GM18508 (cell line): ENCODE results near the gene ITSN1.
"Not testable (repeated sequence)": the region's sequence is repeated elsewhere in the genome, so short reads cannot be mapped to it uniquely, and the experiment has no call there.

ENCODE experiments used
- ATAC-seq: cut with Tn5 transposase; IDR thresholded peaks from one replicate; pipeline ENCODE4 v1.9.1; 2021; ENCODE audit warnings: moderate number of reproducible peaks; ENCODE audit not compliant: insufficient read depth, unreplicated experiment

ITSN1 gene

GRCh38 chr21:33854604-33855003 is 212.3 kb downstream of the ITSN1 start:
- no peak for ATAC-seq

- ATAC-seq, result no peak
Measured at GRCh38 chr21:33855190-33855589, 212.9 kb downstream of the ITSN1 start.

- ATAC-seq, result no peak
Measured at GRCh38 chr21:33856893-33857527, 214.7 kb downstream of the ITSN1 start.

GRCh38 chr21:33857846-33858666 is 215.8 kb downstream of the ITSN1 start:
- ATAC-seq, result no peak

- no peak for ATAC-seq
Measured at GRCh38 chr21:33858667-33859372, 216.5 kb downstream of the ITSN1 start.

- ATAC-seq, result no peak
Measured at GRCh38 chr21:33859373-33860102, 217.2 kb downstream of the ITSN1 start.

GRCh38 chr21:33860332-33860879 is 218.1 kb downstream of the ITSN1 start:
- no peak for ATAC-seq

- ATAC-seq, result no peak
Measured at GRCh38 chr21:33861125-33861524, 218.8 kb downstream of the ITSN1 start.

GRCh38 chr21:33863191-33863590 is 220.9 kb downstream of the ITSN1 start:
- not testable (repeated sequence) for ATAC-seq

GRCh38 chr21:33864150-33864549 is 221.8 kb downstream of the ITSN1 start:
- ATAC-seq, result no peak

GRCh38 chr21:33865176-33865575 is 222.9 kb downstream of the ITSN1 start:
- ATAC-seq, result no peak

- no peak for ATAC-seq
Measured at GRCh38 chr21:33865996-33866575, 223.8 kb downstream of the ITSN1 start.

- ATAC-seq, result no peak
Measured at GRCh38 chr21:33866826-33867225, 224.5 kb downstream of the ITSN1 start.

GRCh38 chr21:33867868-33868267 is 225.6 kb downstream of the ITSN1 start:
- ATAC-seq, result not testable (repeated sequence)

- ATAC-seq, result no peak
Measured at GRCh38 chr21:33869873-33870272, 227.6 kb downstream of the ITSN1 start.

GRCh38 chr21:33870768-33871167 is 228.5 kb downstream of the ITSN1 start:
- no peak for ATAC-seq

- no peak for ATAC-seq
Measured at GRCh38 chr21:33871171-33871570, 228.9 kb downstream of the ITSN1 start.

- ATAC-seq, result no peak
Measured at GRCh38 chr21:33872881-33873515, 230.7 kb downstream of the ITSN1 start.

GRCh38 chr21:33874161-33874560 is 231.9 kb downstream of the ITSN1 start:
- no peak for ATAC-seq
